Coronary artery (tissue), 2 donors: Measurements from ENCODE around the gene GNAI2.
A peak's percentile ranks its signal among the peaks of the same experiment; 100 is the strongest.

ENCODE experiments used
- DNase-seq: peaks from one replicate; pipeline ENCODE4 v3.0.0-alpha.2; 2017; ENCODE audit warnings: low spot score
- H3K27ac ChIP-seq, 2 donors: fragments of 200-600 bp; sonication (generic); one replicate each; pipeline ENCODE4 v1.5.1; 2016 to 2019
- H3K4me3 ChIP-seq: fragments of 200-600 bp; sonication (generic); 2 replicates; pipeline ENCODE4 v1.5.1; 2016; ENCODE audit warnings: mild to moderate bottlenecking, moderate library complexity
- TF ChIP-seq, protein P1 (sequence below): fragments of 200-600 bp; sonication (generic); IDR thresholded peaks from one replicate; pipeline ENCODE4 v1.5.1; 2019; ENCODE audit warnings: antibody characterized with exemption

GNAI2 gene

DNA sequence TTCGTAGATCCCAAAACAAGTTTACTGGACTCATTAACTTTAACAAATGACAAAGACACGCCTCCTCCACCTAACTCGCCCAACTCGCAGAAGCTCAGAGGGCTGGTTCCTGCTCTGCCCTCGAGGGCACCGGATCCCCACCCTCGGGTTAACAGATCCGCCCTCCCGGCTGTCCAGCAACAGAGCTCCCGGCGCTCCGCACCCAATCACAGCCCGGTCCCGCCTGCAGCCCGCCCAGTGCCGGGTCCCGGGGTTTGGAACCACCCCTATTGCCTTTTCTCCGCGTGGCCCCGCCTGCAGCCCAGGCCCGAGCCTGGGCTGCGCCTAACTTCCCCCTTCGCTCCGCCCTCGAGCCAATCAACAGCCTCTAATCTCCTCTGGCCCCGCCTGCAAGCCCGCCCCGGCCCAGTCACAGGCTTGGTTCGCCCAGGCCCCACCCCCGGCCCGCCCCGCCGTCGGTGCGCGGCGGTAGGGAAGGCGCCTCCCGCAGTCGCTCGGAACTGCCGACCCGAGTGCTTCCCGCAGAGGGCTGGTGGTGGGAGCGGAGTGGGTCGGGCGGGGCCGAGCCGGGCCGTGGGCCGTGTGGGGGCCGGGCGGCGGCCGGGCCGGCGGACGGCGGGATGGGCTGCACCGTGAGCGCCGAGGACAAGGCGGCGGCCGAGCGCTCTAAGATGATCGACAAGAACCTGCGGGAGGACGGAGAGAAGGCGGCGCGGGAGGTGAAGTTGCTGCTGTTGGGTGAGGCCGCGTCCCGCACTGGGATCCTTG is at the start of gene GNAI2:
Gene GNAI2 (plus strand): TSS at position 489 of the 768 bp plus-strand sequence. CDS start 132 bp downstream, at position 621.
- H3K27ac ChIP-seq, result peak within 1 kb of the TSS; percentile 91 to 93
- peak within 1 kb of the TSS; percentile 97 for H3K4me3 ChIP-seq
- peak; percentile 99 for DNase-seq
- TF ChIP-seq, protein P1, sequence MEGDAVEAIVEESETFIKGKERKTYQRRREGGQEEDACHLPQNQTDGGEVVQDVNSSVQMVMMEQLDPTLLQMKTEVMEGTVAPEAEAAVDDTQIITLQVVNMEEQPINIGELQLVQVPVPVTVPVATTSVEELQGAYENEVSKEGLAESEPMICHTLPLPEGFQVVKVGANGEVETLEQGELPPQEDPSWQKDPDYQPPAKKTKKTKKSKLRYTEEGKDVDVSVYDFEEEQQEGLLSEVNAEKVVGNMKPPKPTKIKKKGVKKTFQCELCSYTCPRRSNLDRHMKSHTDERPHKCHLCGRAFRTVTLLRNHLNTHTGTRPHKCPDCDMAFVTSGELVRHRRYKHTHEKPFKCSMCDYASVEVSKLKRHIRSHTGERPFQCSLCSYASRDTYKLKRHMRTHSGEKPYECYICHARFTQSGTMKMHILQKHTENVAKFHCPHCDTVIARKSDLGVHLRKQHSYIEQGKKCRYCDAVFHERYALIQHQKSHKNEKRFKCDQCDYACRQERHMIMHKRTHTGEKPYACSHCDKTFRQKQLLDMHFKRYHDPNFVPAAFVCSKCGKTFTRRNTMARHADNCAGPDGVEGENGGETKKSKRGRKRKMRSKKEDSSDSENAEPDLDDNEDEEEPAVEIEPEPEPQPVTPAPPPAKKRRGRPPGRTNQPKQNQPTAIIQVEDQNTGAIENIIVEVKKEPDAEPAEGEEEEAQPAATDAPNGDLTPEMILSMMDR, result no peak

DNA sequence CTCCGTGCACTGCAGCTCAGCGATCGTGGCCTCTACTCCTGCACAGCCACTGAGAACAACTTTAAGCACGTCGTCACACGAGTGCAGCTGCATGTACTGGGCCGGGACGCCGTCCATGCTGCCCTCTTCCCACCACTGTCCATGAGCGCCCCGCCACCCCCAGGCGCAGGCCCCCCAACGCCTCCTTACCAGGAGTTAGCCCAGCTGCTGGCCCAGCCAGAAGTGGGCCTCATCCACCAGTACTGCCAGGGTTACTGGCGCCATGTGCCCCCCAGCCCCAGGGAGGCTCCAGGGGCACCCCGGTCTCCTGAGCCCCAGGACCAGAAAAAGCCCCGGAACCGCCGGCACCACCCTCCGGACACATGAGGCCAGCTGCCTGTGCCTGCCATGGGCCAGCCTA is 48.3 kb upstream of the GNAI2 start:
- TF ChIP-seq, protein P1, result no peak
- no peak overlapping the region for H3K27ac ChIP-seq
- no peak for DNase-seq
- no peak overlapping the region for H3K4me3 ChIP-seq

DNA sequence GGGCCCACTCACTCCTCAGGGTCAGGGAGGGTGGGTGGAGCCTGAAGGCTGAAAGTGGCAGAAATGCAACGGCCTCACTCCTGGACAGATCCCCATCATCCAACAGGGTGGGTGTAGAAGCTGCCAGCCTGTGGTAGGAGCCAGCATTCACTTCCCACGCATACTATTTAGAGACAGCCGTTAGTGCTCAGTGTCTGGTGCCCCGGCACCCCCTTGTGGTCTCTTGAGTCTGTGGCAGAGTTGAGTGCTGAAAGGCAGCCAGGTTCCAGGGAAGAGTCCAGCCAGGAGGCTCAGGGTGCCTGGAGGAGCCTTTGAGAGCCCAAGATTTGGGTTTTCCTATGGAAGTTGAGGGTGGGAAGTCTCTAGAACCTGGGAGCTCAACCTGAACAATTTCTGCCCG is 46.7 kb upstream of the GNAI2 start:
- DNase-seq, result peak; percentile 85
- Histone ChIP-seq H3K4me3 (no peak overlapping the region), H3K27ac (peak overlapping the region in 1 of 2 donors; percentile 4)
- TF ChIP-seq, protein P1, result peak; percentile 76

DNA sequence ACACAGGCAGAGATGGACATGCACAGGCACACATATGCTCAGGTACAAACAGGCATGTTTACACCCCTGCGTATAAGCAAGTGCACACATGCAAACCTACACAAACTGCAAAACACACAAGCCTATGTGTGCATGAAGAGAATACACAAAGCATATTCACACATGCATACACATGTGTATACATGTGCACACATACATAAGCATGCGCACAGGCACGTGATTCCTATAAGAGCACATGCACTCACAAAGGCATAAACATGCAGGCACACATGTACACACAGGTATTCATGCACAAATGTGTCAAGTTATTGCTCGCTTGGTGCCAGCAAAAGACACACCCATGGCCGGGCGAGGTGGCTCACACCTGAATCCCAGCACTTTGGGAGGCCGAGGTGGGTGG is 46.0 kb upstream of the GNAI2 start:
- Histone ChIP-seq H3K27ac (no peak overlapping the region), H3K4me3 (no peak overlapping the region)
- DNase-seq, result no peak
- TF ChIP-seq, protein P1, result no peak

DNA sequence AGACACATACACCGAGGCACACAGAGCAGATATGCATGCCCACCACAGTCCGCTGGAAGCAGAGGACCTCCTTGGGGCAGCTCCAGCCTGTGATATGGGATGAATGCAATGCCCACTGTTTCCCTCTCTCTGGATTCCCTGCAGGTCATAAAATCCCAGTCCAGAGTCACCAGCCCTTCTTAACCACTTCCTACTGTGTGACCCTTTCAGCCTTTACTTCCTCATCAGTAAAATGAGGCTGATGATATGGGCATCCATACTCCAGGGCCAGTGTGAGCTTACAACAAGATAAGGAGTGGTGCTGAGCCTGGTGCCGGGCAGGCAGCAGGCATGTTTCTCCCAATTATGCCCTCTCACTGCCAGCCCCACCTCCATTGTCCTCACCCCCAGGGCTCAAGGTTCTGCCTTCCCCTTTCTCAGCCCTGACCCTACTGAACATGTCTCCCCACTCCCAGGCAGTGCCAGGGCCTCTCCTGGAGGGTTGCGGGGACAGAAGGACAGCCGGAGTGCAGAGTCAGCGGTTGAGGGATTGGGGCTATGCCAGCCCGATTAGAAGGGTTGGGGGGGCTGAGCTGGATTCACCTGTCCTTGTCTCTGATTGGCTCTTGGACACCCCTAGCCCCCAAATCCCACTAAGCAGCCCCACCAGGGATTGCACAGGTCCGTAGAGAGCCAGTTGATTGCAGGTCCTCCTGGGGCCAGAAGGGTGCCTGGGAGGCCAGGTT is 44.9 kb upstream of the GNAI2 start, which contains the start of gene GNAT1:
Gene GNAT1 (plus strand): TSS at position 675 of the 725 bp plus-strand sequence. CDS start 116 bp downstream, outside the sequence.
- no peak within 1 kb of the TSS for H3K27ac ChIP-seq
- TF ChIP-seq, protein P1, result no peak
- no peak within 1 kb of the TSS for H3K4me3 ChIP-seq
- no peak for DNase-seq

DNA sequence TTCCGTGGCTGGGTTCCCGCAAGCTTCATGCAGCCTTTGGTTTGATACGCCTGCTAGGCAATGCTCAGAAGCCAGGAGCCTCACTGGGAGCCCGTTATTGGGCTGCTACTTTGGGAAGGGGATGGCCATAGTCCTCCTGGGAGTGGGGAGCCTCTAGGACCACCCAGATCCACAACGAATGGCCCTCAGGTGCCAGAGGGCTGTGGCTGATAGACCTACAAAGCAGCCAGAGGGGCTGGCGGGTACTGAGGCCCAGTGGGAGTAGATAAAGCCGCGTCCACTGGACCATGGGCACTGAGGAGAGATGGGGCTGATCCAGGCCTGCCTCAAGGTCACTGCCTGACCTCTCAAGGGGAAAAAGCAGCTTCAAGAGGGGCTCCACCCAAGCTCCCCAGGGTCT is 43.9 kb upstream of the GNAI2 start:
- TF ChIP-seq, protein P1, result no peak
- no peak for DNase-seq
- H3K27ac ChIP-seq, result no peak overlapping the region
- no peak overlapping the region for H3K4me3 ChIP-seq
